H1 (cell line): ENCODE measurements around the gene PFN3. TPM values are rescaled to one million over a fixed set of nuclear protein-coding genes. Genes with fewer than 3 reads are reported as not detected.

Experiments
- CTCF ChIA-PET: fragments of 300-600 bp; sonication (Branson Sonifier 250); formaldehyde crosslinking; loops from one replicate; lab custom pipeline; 2021; ENCODE audit not compliant: partially characterized antibody; lab: Charles Lee
- POLR2A ChIA-PET: fragments of 300-600 bp; sonication (Branson Sonifier 250); formaldehyde crosslinking; loops from one replicate; lab custom pipeline; 2021; ENCODE audit warnings: inconsistent platforms; ENCODE audit not compliant: partially characterized antibody; lab: Charles Lee
- DNase-seq, 2 experiments: peaks; one replicate each; pipeline versions ENCODE4 v3.0.0 to v3.0.0-alpha.2; 2010 to 2022; ENCODE audit warnings: low spot score in 2 of 2, low read depth in 1 of 2, mixed read lengths in 1 of 2
- FAIRE-seq: peaks from 2 replicates; lab custom pipeline; 2011; peaks lifted over from hg19 to GRCh38; lab: Jason Lieb, UNC
- H2AFZ ChIP-seq: 2 replicates; pipeline ENCODE4 v1.8.1; 2012; ENCODE audit warnings: low read length, inconsistent platforms
- H2AK5ac ChIP-seq: 2 replicates; pipeline ENCODE4 v1.6.1; 2013; ENCODE audit warnings: low read depth, low read length
- H2BK120ac ChIP-seq: replicated peaks from 2 replicates; pipeline ENCODE3; 2013; ENCODE audit warnings: low read depth, low read length, inconsistent platforms
- H2BK12ac ChIP-seq: 2 replicates; pipeline ENCODE4 v1.6.1; 2013; ENCODE audit warnings: low read depth, low read length
- H2BK15ac ChIP-seq: 2 replicates; pipeline ENCODE4 v1.6.1; 2013; ENCODE audit warnings: low read length
- H2BK20ac ChIP-seq: 2 replicates; pipeline ENCODE4 v1.6.1; 2013; ENCODE audit warnings: low read length
- H2BK5ac ChIP-seq: 2 replicates; pipeline ENCODE4 v1.6.1; 2013; ENCODE audit warnings: low read depth, low read length
- H3K14ac ChIP-seq: 2 replicates; pipeline ENCODE4 v1.6.1; 2013; ENCODE audit warnings: inconsistent platforms; ENCODE audit not compliant: insufficient read length
- H3K18ac ChIP-seq: 2 replicates; pipeline ENCODE4 v1.6.1; 2013; ENCODE audit warnings: low read length; ENCODE audit errors: extremely low read depth
- H3K23ac ChIP-seq: 2 replicates; pipeline ENCODE4 v1.6.1; 2013; ENCODE audit warnings: inconsistent platforms; ENCODE audit not compliant: insufficient read length
- H3K23me2 ChIP-seq: 2 replicates; pipeline ENCODE4 v1.6.1; 2013; ENCODE audit warnings: low read depth, low read length
- H3K27ac ChIP-seq: 2 replicates; pipeline ENCODE4 v1.6.1; 2011; ENCODE audit warnings: low read depth, low read length, inconsistent platforms
- H3K27me3 ChIP-seq, 4 experiments: replicated peaks in 1 of 4; 1 replicate in 1 of 4; 2 replicates in 3 of 4; pipeline versions ENCODE4 v1.6.1 to v1.8.1; 2011 to 2013; ENCODE audit warnings: low read length in 3 of 4, mild to moderate bottlenecking in 3 of 4, inconsistent platforms in 2 of 4, mixed read lengths in 2 of 4, moderate library complexity in 1 of 4; ENCODE audit not compliant: control insufficient read depth in 3 of 4, insufficient read depth in 3 of 4; ENCODE audit errors: extremely low read depth in 1 of 4
- H3K36me3 ChIP-seq, 4 experiments: 2 replicates each; pipeline versions ENCODE4 v1.6.1 to v1.8.1; 2011 to 2013; ENCODE audit warnings: mild to moderate bottlenecking in 4 of 4, low read length in 3 of 4, moderate library complexity in 2 of 4, control low read depth in 1 of 4, inconsistent platforms in 1 of 4; ENCODE audit not compliant: insufficient read depth in 4 of 4, control insufficient read depth in 2 of 4
- H3K4ac ChIP-seq: replicated peaks from 2 replicates; pipeline ENCODE3; 2013; ENCODE audit warnings: low read length, low read depth, mixed read lengths, inconsistent platforms; ENCODE audit not compliant: insufficient read length
- H3K4me1 ChIP-seq, 4 experiments: replicated peaks in 1 of 4; 1 replicate in 1 of 4; 2 replicates in 3 of 4; pipeline versions ENCODE4 v1.6.1 to v1.8.1; 2011 to 2013; ENCODE audit warnings: low read length in 3 of 4, inconsistent platforms in 2 of 4, mixed read lengths in 1 of 4; ENCODE audit not compliant: insufficient read depth in 4 of 4, control insufficient read depth in 3 of 4
- H3K4me2 ChIP-seq, 2 experiments: 2 replicates each; pipeline versions ENCODE4 v1.6.1 to v1.8.1; 2011 to 2013; ENCODE audit warnings: low read depth in 2 of 2, low read length in 2 of 2, control low read depth in 1 of 2, inconsistent platforms in 1 of 2, mild to moderate bottlenecking in 1 of 2; ENCODE audit not compliant: insufficient read depth in 1 of 2
- H3K4me3 ChIP-seq, 4 experiments: fragments of 200-600, 300-600 bp in 1 of 4; sonication (generic), shearing (Covaris generic), sonication (Bioruptor Twin) in 1 of 4; 2 replicates each; pipeline versions ENCODE4 v1.5.1 to v1.8.1; 2011 to 2016; ENCODE audit warnings: low read length in 4 of 4, low read depth in 3 of 4, control low read depth in 2 of 4, inconsistent platforms in 2 of 4, mild to moderate bottlenecking in 2 of 4, mixed read lengths in 1 of 4, moderate library complexity in 1 of 4; ENCODE audit not compliant: insufficient read depth in 2 of 4; ENCODE audit errors: extremely low read depth in 1 of 4
- H3K56ac ChIP-seq: replicated peaks from 2 replicates; pipeline ENCODE3; 2013; ENCODE audit warnings: low read depth, mild to moderate bottlenecking, mixed read lengths, low read length, inconsistent platforms; ENCODE audit not compliant: insufficient read length
- H3K79me1 ChIP-seq: 2 replicates; pipeline ENCODE4 v1.6.1; 2013; ENCODE audit warnings: low read depth, low read length, control low read depth
- H3K79me2 ChIP-seq, 2 experiments: 2 replicates each; pipeline versions ENCODE4 v1.6.1 to v1.8.1; 2012 to 2013; ENCODE audit warnings: low read length in 2 of 2, mild to moderate bottlenecking in 2 of 2, inconsistent platforms in 1 of 2; ENCODE audit not compliant: insufficient read depth in 2 of 2, control insufficient read depth in 1 of 2
- H3K9ac ChIP-seq, 4 experiments: replicated peaks in 1 of 4; 1 replicate in 1 of 4; 2 replicates in 3 of 4; pipeline versions ENCODE4 v1.6.1 to v1.8.1; 2011 to 2013; ENCODE audit warnings: low read depth in 3 of 4, low read length in 3 of 4, control low read depth in 2 of 4, mild to moderate bottlenecking in 2 of 4, moderate library complexity in 2 of 4, inconsistent platforms in 1 of 4; ENCODE audit errors: extremely low read depth in 1 of 4
- H3K9me3 ChIP-seq, 2 experiments: 2 replicates each; pipeline versions ENCODE4 v1.6.1 to v1.8.1; 2012 to 2013; ENCODE audit warnings: mild to moderate bottlenecking in 2 of 2, moderate library complexity in 2 of 2, control low read depth in 1 of 2, inconsistent platforms in 1 of 2, low read depth in 1 of 2, low read length in 1 of 2, mixed read lengths in 1 of 2; ENCODE audit not compliant: insufficient read depth in 2 of 2
- H4K20me1 ChIP-seq, 2 experiments: replicated peaks in 1 of 2; 2 replicates each; pipeline versions ENCODE3 to v1.8.1; 2011 to 2013; ENCODE audit warnings: inconsistent platforms in 2 of 2, low read length in 2 of 2, mild to moderate bottlenecking in 1 of 2; ENCODE audit not compliant: insufficient read depth in 2 of 2, control insufficient read depth in 1 of 2
- H4K5ac ChIP-seq: 2 replicates; pipeline ENCODE4 v1.6.1; 2013; ENCODE audit warnings: low read length, low read depth, mixed read lengths, inconsistent platforms; ENCODE audit not compliant: insufficient read length
- H4K8ac ChIP-seq: 2 replicates; pipeline ENCODE4 v1.8.0; 2013; ENCODE audit warnings: mild to moderate bottlenecking, moderate library complexity, low read length, inconsistent platforms; ENCODE audit not compliant: insufficient read depth; ENCODE audit errors: extremely low read depth
- H4K91ac ChIP-seq: replicated peaks from 2 replicates; pipeline ENCODE3; 2013; ENCODE audit warnings: low read length, mixed read lengths, inconsistent platforms; ENCODE audit not compliant: insufficient read length
- CBX5 ChIP-seq: fragments of 300-800, 300-1000 bp; sonication (generic); IDR thresholded peaks from 2 replicates; pipeline ENCODE4 v1.7.1; 2016; ENCODE audit warnings: antibody characterized with exemption, low read length, low read depth
- POLR2AphosphoS5 ChIP-seq: IDR thresholded peaks from 2 replicates; pipeline ENCODE4 v1.6.1; 2011; ENCODE audit warnings: low read depth, low read length
- POU5F1 ChIP-seq: IDR thresholded peaks from 2 replicates; pipeline ENCODE4 v1.6.1; 2011; ENCODE audit warnings: low read depth, mild to moderate bottlenecking, low read length, moderate library complexity
- TAF7 ChIP-seq: optimal IDR thresholded peaks from 2 replicates; pipeline ENCODE3; 2011; ENCODE audit warnings: low read depth, mild to moderate bottlenecking, inconsistent platforms, low read length, moderate library complexity, borderline replicate concordance
- WGBS, 2 experiments: shearing (Covaris generic) in 1 of 2; methylation state at CpG; one replicate each; pipeline versions ENCODE4 v1.1.6 to v1.1.7; 2013 to 2015; ENCODE audit warnings: low lambda C conversion rate in 2 of 2, mixed read lengths in 2 of 2, inconsistent platforms in 1 of 2, low coverage in 1 of 2, missing lambda C conversion rate in 1 of 2; ENCODE audit not compliant: insufficient replicate concordance in 2 of 2, insufficient coverage in 1 of 2, insufficient read length in 1 of 2; ENCODE audit errors: extremely low coverage in 1 of 2, missing lambda C conversion rate in 1 of 2; 5-methylcytosine and 5-hydroxymethylcytosine counted together
- polyA plus RNA-seq, 7 experiments: library from polyadenylated mRNA; depleted of rRNA in 3 of 7; stranded (reverse) in 5 of 7; unstranded in 2 of 7; fragments of >200 nt in 5 of 7; fragments of 200-250 nt in 2 of 7; gene quantifications; 1 replicate in 5 of 7; 2 replicates in 1 of 7; 4 replicates in 1 of 7; pipeline versions ENCODE4 v1.2.1 to v1.2.3, GENCODE V29; 2011 to 2013; ENCODE audit warnings: missing spikeins in 2 of 7, mixed read lengths in 2 of 7
- total RNA-seq: library from RNA; stranded (reverse); fragmentation: NEBNext Ultra II Directional; extraction: Animal tissue kit (Norgen Biotek cat#: 25700); gene quantifications from 2 replicates; pipeline ENCODE4 v1.2.1, GENCODE V29; 2021
- TF ChIP-seq, protein P1 (sequence below): IDR thresholded peaks from 2 replicates; pipeline ENCODE4 v1.6.1; 2011; ENCODE audit warnings: low read length, improper control_type of control experiment
- TF ChIP-seq, protein P2 (sequence below): IDR thresholded peaks from 2 replicates; pipeline ENCODE4 v1.6.1; 2012; ENCODE audit warnings: inconsistent platforms

PFN3 gene
- total and polyA plus RNA-seq, 2 of the 8 experiments (the other 6 are each of a cell fraction or from before 2014, with no cell fraction given) = not detected

DNA sequence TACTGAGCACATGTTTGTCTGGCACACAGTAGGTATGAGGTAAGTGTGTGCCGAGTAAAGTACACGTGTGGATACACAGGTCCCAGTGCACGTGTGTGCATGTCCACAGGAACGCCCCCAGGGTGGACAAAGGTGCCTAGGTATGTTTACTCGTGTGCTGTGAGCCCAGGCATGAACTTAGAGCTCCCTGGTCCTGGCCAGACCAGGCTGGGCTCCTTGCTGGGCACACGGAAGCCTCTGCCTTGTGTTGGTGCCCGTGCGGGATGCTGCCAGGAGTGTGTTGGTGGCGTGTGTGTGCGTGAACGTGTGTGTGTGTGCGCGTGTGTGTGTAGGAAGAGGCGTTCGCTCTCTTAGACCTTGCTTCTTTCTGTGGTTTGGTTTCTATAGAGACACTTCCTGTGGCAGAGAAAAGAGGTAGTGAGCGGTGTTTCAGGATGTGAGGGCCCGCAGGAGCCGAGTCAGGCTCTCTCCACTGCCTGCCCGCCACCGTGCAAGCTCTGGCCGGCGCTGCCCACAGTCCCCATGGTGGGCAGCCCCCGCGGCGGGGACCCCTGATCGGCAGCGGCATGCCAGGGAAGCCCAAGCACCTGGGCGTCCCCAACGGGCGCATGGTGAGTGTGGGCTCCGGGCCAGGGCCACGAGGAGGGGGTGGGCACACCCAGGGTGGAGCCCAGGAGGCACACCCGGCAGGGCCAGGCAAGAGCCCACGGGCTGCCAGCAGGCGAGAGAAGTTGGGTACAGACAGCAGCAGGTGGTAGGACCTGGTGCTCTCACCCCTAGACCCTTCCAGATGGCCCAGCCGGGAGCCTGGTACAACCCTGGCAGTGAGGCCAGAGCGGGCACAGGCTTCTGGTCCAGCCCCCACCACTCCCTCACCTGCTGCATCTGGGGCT, 42.8 kb downstream of the PFN3 start, which contains the start of gene RGS14:
Gene RGS14, plus strand, starts transcription at position 466 of the 893 bp plus-strand sequence. Its CDS starts 101 bp downstream, at position 567.
- Histone ChIP-seq H2BK120ac (no peak within 1 kb of the TSS), H3K23ac (no peak within 1 kb of the TSS), H3K27ac (no peak within 1 kb of the TSS), H4K91ac (no peak within 1 kb of the TSS), H3K4me1 (peaks cover 0 to 10% (median 6%) of the 10 kb centered on the region in 4 experiments; a peak in 6 of 7 replicates), H4K8ac (peak within 1 kb of the TSS; percentile 63; the same call in 1 of the 2 replicates), H3K9ac (no peak within 1 kb of the TSS; a peak in 1 of 7 replicates), H3K4me2 (no peak within 1 kb of the TSS), H3K27me3 (peaks cover 0 to 8% (median 1%) of the 10 kb centered on the region in 4 experiments; a peak in 3 of 7 replicates), H4K5ac (no peak within 1 kb of the TSS), H3K4me3 (no peak within 1 kb of the TSS), H3K9me3 (no peaks in the 10 kb centered on the region), H3K4ac (peak within 1 kb of the TSS; percentile 85), H2BK20ac (peak within 1 kb of the TSS; percentile 48; the same call in 1 of the 2 replicates), H3K18ac (no peak within 1 kb of the TSS), H2BK5ac (no peak within 1 kb of the TSS), H3K14ac (no peak within 1 kb of the TSS), H4K20me1 (no peaks in the 10 kb centered on the region), H3K79me2 (no peaks in the 10 kb centered on the region), H2AFZ (no peak within 1 kb of the TSS), H2AK5ac (peak within 1 kb of the TSS; percentile 56; the same call in 1 of the 2 replicates), H3K79me1 (no peaks in the 10 kb centered on the region), H2BK12ac (peak within 1 kb of the TSS; percentile 75; the same call in 1 of the 2 replicates), H3K56ac (no peak within 1 kb of the TSS), H3K36me3 (no peaks in the 10 kb centered on the region), H3K23me2 (no peaks in the 10 kb centered on the region; the same call in 1 of the 2 replicates), H2BK15ac (no peak within 1 kb of the TSS)
- no peak for DNase-seq
- POLR2A ChIA-PET = interaction anchor here (0.8 to 1.7 kb wide), 3 partner anchors 41 to 97 kb away, joined by 3 to 4 read pairs (median 3); no protein-coding TSS in a partner anchor
- 81% methylated on average over 33 of the region's 37 CpGs; no CpG with 5 or more reads in 1 of the 2 experiments for WGBS, 2 experiments
- FAIRE-seq = no peak
- CTCF ChIA-PET = interaction anchor here (1.1 to 11.2 kb wide), 5 partner anchors 11 to 46 kb away, joined by 3 to 142 read pairs (median 5); no protein-coding TSS in a partner anchor
- TF ChIP-seq CBX5 (no peak), POLR2AphosphoS5 (no peak), TAF7 (no peak), POU5F1 (no peak)
- TF ChIP-seq, protein P1, sequence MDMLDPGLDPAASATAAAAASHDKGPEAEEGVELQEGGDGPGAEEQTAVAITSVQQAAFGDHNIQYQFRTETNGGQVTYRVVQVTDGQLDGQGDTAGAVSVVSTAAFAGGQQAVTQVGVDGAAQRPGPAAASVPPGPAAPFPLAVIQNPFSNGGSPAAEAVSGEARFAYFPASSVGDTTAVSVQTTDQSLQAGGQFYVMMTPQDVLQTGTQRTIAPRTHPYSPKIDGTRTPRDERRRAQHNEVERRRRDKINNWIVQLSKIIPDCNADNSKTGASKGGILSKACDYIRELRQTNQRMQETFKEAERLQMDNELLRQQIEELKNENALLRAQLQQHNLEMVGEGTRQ = no peak
- TF ChIP-seq, protein P2, sequence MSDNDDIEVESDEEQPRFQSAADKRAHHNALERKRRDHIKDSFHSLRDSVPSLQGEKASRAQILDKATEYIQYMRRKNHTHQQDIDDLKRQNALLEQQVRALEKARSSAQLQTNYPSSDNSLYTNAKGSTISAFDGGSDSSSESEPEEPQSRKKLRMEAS = no peak
